GM12878 (cell line): Measurements from ENCODE around the gene GRIK3. TPM values are rescaled to one million over a fixed set of nuclear protein-coding genes. Genes with fewer than 3 reads are reported as not detected.

ENCODE experiments used
- ATAC-seq: fragments of 200-7000 bp; cut with Tn5 transposase; 3 replicates; pipeline ENCODE4 v1.9.1; 2020; ENCODE audit warnings: mild to moderate bottlenecking, moderate library complexity
- BruUV-seq: library from RNA; stranded (reverse); fragments of 400-500 nt; replicated peaks from 2 replicates; lab custom pipeline; 2021; lab: Mats Ljungman, UMichigan
- CTCF ChIA-PET: fragments of 300-600 bp; sonication (Branson Sonifier 250); formaldehyde crosslinking; extraction: SDS; loops from one replicate; lab custom pipeline; 2021; ENCODE audit warnings: inconsistent platforms; lab: Yijun Ruan, JAX
- POLR2A ChIA-PET: fragments of 350-600 bp; formaldehyde crosslinking; extraction: SDS; loops from one replicate; lab custom pipeline; 2021; ENCODE audit warnings: inconsistent platforms; lab: Charles Lee
- RAD21 ChIA-PET: fragments of 300-600 bp; sonication (Branson Sonifier 250); formaldehyde crosslinking; loops from one replicate; lab custom pipeline; 2023; ENCODE audit warnings: antibody characterized with exemption; ENCODE audit not compliant: unreplicated experiment; lab: Charles Lee
- SMC1A ChIA-PET: fragments of 300-600 bp; sonication (Branson Sonifier 250); formaldehyde crosslinking; loops from one replicate; lab custom pipeline; 2023; ENCODE audit not compliant: unreplicated experiment, uncharacterized antibody; lab: Charles Lee
- DNase-seq: peaks from one replicate; pipeline ENCODE4 v3.0.0-alpha.2; 2011; ENCODE audit warnings: low read depth, low spot score
- FAIRE-seq: peaks from 3 replicates; lab custom pipeline; 2011; peaks lifted over from hg19 to GRCh38; lab: Jason Lieb, UNC
- H2AFZ ChIP-seq: 2 replicates; pipeline ENCODE4 v1.6.0; 2011; ENCODE audit warnings: low read depth, low read length, control low read depth; ENCODE audit not compliant: control insufficient read depth
- H3K27ac ChIP-seq: 2 replicates; pipeline ENCODE4 v1.5.1; 2011; ENCODE audit warnings: control low read depth; ENCODE audit not compliant: control insufficient read depth, insufficient read depth
- H3K27me3 ChIP-seq, 2 experiments: replicated peaks in 1 of 2; 2 replicates each; pipeline versions ENCODE4 v1.6.0 to v1.6.1; 2011; ENCODE audit warnings: low read length in 1 of 2; ENCODE audit not compliant: control insufficient read depth in 2 of 2, insufficient read depth in 2 of 2
- H3K36me3 ChIP-seq, 2 experiments: 2 replicates each; pipeline ENCODE4 v1.5.1; 2011; ENCODE audit warnings: low read length in 1 of 2; ENCODE audit not compliant: control insufficient read depth in 2 of 2, insufficient read depth in 2 of 2
- H3K4me1 ChIP-seq: 2 replicates; pipeline ENCODE4 v1.6.1; 2011; ENCODE audit warnings: mild to moderate bottlenecking, low read length, moderate library complexity, mixed read lengths; ENCODE audit not compliant: control insufficient read depth, insufficient read depth
- H3K4me2 ChIP-seq: 2 replicates; pipeline ENCODE4 v1.6.0; 2011; ENCODE audit warnings: control low read depth; ENCODE audit not compliant: control insufficient read depth, insufficient read depth
- H3K4me3 ChIP-seq: fragments of 200-600 bp; sonication (generic); 2 replicates; pipeline ENCODE4 v1.5.1; 2016
- H3K79me2 ChIP-seq: 2 replicates; pipeline ENCODE4 v1.6.0; 2011; ENCODE audit warnings: low read length; ENCODE audit not compliant: control insufficient read depth, insufficient read depth
- H3K9ac ChIP-seq: 2 replicates; pipeline ENCODE4 v1.8.0; 2011; ENCODE audit warnings: low read length, control low read depth, mixed read lengths; ENCODE audit not compliant: control insufficient read depth, insufficient read depth
- H3K9me3 ChIP-seq: replicated peaks from 3 replicates; pipeline ENCODE4 v1.5.1; 2011; ENCODE audit warnings: mild to moderate bottlenecking, low read length; ENCODE audit not compliant: control insufficient read depth, insufficient read depth
- H4K20me1 ChIP-seq: 2 replicates; pipeline ENCODE4 v1.6.0; 2011; ENCODE audit not compliant: control insufficient read depth, insufficient read depth
- BCL3 ChIP-seq: IDR thresholded peaks from 2 replicates; pipeline ENCODE4 v1.6.1; 2011; ENCODE audit warnings: borderline replicate concordance, low read depth, mild to moderate bottlenecking, moderate library complexity, low read length; ENCODE audit not compliant: insufficient read depth, poor library complexity, severe bottlenecking
- EGR1 ChIP-seq, 2 experiments: IDR thresholded peaks; 1 replicate in 1 of 2; 2 replicates in 1 of 2; pipeline ENCODE4 v1.6.1; 2011 to 2012; ENCODE audit warnings: low read depth in 2 of 2, low read length in 2 of 2, borderline replicate concordance in 1 of 2, mild to moderate bottlenecking in 1 of 2, moderate library complexity in 1 of 2
- KLF5 ChIP-seq: fragments of 450-650 bp; IDR thresholded peaks from 2 replicates; pipeline ENCODE4 v1.6.1; 2014; ENCODE audit warnings: mild to moderate bottlenecking; ENCODE audit not compliant: partially characterized antibody
- MAX ChIP-seq: IDR thresholded peaks from 2 replicates; pipeline ENCODE4 v1.6.1; 2012; ENCODE audit warnings: low read depth, low read length, improper control_type of control experiment
- POLR2A ChIP-seq: IDR thresholded peaks from 2 replicates; pipeline ENCODE4 v1.6.1; 2011; ENCODE audit warnings: low read depth, mild to moderate bottlenecking, low read length
- POLR2AphosphoS5 ChIP-seq: IDR thresholded peaks from 2 replicates; pipeline ENCODE4 v1.6.1; 2011; ENCODE audit warnings: mild to moderate bottlenecking, low read length, inconsistent platforms
- POU2F2 ChIP-seq: IDR thresholded peaks from 3 replicates; pipeline ENCODE4 v1.6.1; 2011; ENCODE audit warnings: low read depth, mild to moderate bottlenecking, low read length, borderline replicate concordance
- RAD21 ChIP-seq: IDR thresholded peaks from 2 replicates; pipeline ENCODE4 v1.6.1; 2011; ENCODE audit warnings: mild to moderate bottlenecking, low read depth, low read length, moderate library complexity; ENCODE audit not compliant: insufficient read depth
- STAT3 ChIP-seq: IDR thresholded peaks from 2 replicates; pipeline ENCODE4 v1.6.1; 2011; ENCODE audit warnings: low read depth, low read length, improper control_type of control experiment
- TCF3 ChIP-seq: IDR thresholded peaks from 2 replicates; pipeline ENCODE4 v1.6.1; 2012; ENCODE audit warnings: low read depth, mild to moderate bottlenecking, low read length, borderline replicate concordance; ENCODE audit not compliant: insufficient read depth
- WGBS: methylation state at CpG from one replicate; pipeline ENCODE4 v1.1.6; 2016; ENCODE audit warnings: low lambda C conversion rate; ENCODE audit not compliant: insufficient replicate concordance, insufficient coverage; ENCODE audit errors: missing lambda C conversion rate; 5-methylcytosine and 5-hydroxymethylcytosine counted together
- in situ Hi-C: fragments of 300-500 bp; cut with MboI; formaldehyde crosslinking; loops from 9 replicates; pipeline ENCODE4 v1.14.3; 2018; ENCODE audit warnings: mixed read lengths
- intact Hi-C: fragments of 100-400 bp; cut with micrococcal nuclease; formaldehyde crosslinking; loops from one replicate; pipeline ENCODE4 v1.14.2; 2022; ENCODE audit not compliant: unreplicated experiment
- polyA plus RNA-seq, 11 experiments: library from polyadenylated mRNA; depleted of rRNA in 4 of 11; unstranded in 6 of 11; stranded (reverse) in 5 of 11; fragments of >200 nt; fragmentation: Nextera tagmentation in 4 of 11; fragmentation: Illumina TruSeq in 1 of 11; extraction: Ambion mirVana in 4 of 11; extraction: Trizol in 1 of 11; gene quantifications; 1 replicate in 1 of 11; 2 replicates in 10 of 11; pipeline versions ENCODE4 v1.2.1 to v1.2.3, GENCODE V29; 2011 to 2016; ENCODE audit warnings: inconsistent platforms in 2 of 11, missing spikeins in 2 of 11, low read depth in 1 of 11
- total RNA-seq, 4 experiments: library from RNA; depleted of rRNA in 3 of 4; stranded (reverse); fragments of >200 nt in 3 of 4; fragmentation: Illumina TruSeq in 1 of 4; extraction: Trizol in 1 of 4; gene quantifications; 2 replicates each; pipeline versions ENCODE4 v1.2.1 to v1.2.3, GENCODE V29; 2013 to 2021

Gene GRIK3
- total and polyA plus RNA-seq, 10 of the 15 experiments (the other 5 are each of a cell fraction or from before 2014, with no cell fraction given) = not detected

- H3K9ac ChIP-seq = no peak overlapping the region
- H3K36me3 ChIP-seq = no peaks in the 10 kb centered on the region
- no peak for TF ChIP-seq EGR1 (IDR thresholded peaks at IDR 0.05; ENCODE audit: borderline replicate concordance in 1 of 2, low read depth in 2 of 2, low read length in 2 of 2)
- TF ChIP-seq POLR2AphosphoS5 = no peak
- no peak for TF ChIP-seq POU2F2
- no peak for TF ChIP-seq MAX
- TF ChIP-seq BCL3 = no peak
- no peak for TF ChIP-seq KLF5
- no peak for TF ChIP-seq RAD21
- no peak for TF ChIP-seq POLR2A
- TF ChIP-seq TCF3 = no peak
- TF ChIP-seq STAT3 = no peak
- H3K4me2 ChIP-seq = no peak overlapping the region
- H4K20me1 ChIP-seq = no peaks in the 10 kb centered on the region
- RAD21 ChIA-PET = no interaction called here
- peaks cover 0 to 2% of the 10 kb centered on the region in 2 experiments; a peak in 2 of 4 replicates for H3K27me3 ChIP-seq
- no peak overlapping the region for H2AFZ ChIP-seq
- FAIRE-seq = no peak
- H3K9me3 ChIP-seq = no peaks in the 10 kb centered on the region
- no peak overlapping the region for H3K27ac ChIP-seq
- in situ Hi-C loops (no loop called here), intact Hi-C loops (no loop called here)
- ATAC-seq = no peak
- no peak for DNase-seq
- POLR2A ChIA-PET = no interaction called here
- no peaks in the 10 kb centered on the region for H3K4me1 ChIP-seq
- H3K4me3 ChIP-seq = no peak overlapping the region
- SMC1A ChIA-PET = no interaction called here
- WGBS = 32% methylated on average over 7 of the region's 7 CpGs
- BruUV-seq = no TSS peak
- H3K79me2 ChIP-seq = no peaks in the 10 kb centered on the region
- CTCF ChIA-PET = no interaction called here
Observed at GRCh38 chr1:36814083-36814482, 220.2 kb downstream of the GRIK3 start.
